Retinal pigment epithelial cell (primary cell): Measurements from ENCODE around the gene NEDD8.

ENCODE experiments used
- DNase-seq: peaks from one replicate; pipeline ENCODE4 v3.0.0-alpha.2; 2010; ENCODE audit warnings: low read depth
- H3K4me3 ChIP-seq: 2 replicates; pipeline ENCODE4 v1.5.1; 2011; ENCODE audit warnings: mild to moderate bottlenecking, low read length, control low read depth, moderate library complexity
- CTCF ChIP-seq: conservative IDR thresholded peaks from 2 replicates; pipeline ENCODE4 v1.5.1; 2011; ENCODE audit warnings: low read depth, low read length, control low read depth, inconsistent platforms

NEDD8 gene

DNA sequence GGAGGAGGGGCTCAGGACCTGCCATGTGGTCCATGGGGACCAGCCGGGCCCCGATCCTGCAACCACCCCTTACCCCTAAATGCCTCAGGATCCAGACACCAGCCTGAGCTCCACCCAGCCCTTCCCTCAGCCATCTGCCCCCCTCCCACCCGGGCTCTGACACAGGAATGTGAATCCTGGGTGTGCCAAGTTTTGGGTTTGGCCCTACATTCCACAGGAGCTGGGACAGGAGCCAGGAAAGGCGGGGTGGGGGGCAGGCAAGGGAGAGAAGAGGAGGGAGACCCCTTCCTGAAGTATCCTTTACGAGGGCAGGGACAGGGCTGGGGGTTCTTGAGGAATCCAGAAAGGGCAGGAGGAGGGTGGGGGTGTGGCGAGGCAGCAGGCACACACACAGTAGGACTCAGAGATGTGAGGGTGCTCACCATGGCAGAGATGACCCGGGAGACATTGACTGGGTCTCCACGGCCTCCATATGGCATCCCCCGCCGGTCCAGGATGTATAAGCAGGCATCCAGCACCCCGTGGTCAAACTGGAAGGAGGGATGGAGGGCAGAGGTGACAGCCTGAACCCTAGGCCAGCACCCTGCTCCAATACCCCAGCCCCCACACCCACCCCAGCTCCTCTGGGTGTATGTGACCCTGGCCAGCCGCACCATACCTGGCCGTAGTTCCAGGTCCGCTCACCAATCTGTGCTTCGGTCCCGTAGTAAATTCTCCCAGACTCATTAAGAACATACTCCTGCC is 27.3 kb upstream of the NEDD8 start:
- no peak for TF ChIP-seq CTCF

DNA sequence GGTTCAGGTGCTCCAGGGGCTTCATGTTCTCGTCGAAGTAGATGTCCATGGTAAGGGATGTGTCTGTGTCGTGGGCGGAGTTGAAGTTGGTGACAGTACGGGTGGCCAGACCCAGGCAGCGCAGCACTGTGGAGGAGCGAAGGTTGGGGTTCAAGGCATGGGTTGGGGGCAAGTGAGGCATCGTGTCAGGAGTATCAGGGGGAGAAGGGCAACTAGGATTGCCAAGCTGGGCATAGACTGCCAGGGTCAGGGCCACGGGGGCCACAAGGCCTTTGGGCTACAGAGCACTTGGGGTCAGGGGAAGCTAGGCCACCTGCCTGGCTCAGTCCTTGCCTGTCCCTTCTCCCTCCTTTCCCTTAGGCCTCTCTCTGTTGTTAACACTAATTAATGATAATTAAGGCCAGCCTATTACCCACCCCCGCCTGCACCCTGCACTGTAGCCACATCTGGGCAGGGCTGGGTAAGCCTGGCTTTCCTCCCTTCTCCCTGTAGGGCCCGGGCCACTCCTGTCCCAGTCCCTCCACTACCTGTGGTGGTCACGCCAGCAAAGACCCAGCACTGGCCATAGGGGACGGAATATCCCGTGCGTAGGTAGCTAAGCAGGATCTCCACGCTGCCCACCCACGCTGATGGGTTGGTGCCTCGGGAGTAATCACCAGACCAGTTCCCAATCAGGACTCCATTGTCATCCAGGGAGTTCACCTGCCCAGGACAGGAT is 26.5 kb upstream of the NEDD8 start:
- H3K4me3 ChIP-seq, result no peak overlapping the region
- TF ChIP-seq CTCF, result no peak
- DNase-seq, result no peak

More for the DNA sequence above, 27.3 kb upstream of the NEDD8 start:
- DNase-seq, result no peak
- H3K4me3 ChIP-seq, result no peak overlapping the region

DNA sequence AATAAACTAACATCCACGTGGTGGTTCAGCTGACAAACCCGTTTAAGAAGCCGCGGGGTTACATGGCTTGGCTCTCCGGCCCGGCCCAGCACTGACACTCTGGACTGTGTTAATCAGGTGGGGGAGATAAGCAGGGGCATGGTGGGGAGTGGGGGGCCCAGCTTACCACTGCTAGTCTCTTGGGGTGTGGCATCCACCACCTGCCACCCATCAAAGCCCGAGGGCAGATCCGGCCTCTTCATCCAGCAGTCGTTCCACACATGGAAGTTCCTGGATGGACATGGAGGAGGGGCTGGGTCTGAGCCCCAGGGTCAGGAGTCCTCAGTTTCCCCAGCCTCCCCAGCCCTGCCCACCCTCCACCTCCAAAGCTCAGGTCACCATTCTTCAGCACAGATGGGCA is 26.0 kb upstream of the NEDD8 start:
- no peak overlapping the region for H3K4me3 ChIP-seq
- no peak for TF ChIP-seq CTCF
- DNase-seq, result no peak

DNA sequence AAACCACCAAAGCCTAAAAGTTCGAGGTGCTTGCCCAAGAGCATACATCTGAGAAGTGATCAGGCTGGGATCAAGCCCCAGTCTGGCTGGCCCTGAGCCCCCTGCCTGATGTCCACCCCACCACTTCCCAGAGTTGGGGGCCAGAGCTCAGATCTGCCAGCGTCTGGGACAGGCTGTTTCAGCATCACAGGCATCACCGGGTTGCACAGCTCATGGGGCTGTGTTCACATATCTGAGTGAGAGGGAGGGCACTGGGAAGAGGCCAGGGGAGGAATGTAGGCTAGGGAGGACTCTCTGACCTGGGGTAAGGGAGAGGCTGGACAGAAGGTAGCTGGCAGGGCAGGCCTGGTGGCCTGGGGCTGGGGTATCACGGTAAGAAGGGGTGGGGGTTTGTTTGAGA is 24.8 kb upstream of the NEDD8 start:
- TF ChIP-seq CTCF, result no peak
- DNase-seq, result no peak
- no peak overlapping the region for H3K4me3 ChIP-seq

DNA sequence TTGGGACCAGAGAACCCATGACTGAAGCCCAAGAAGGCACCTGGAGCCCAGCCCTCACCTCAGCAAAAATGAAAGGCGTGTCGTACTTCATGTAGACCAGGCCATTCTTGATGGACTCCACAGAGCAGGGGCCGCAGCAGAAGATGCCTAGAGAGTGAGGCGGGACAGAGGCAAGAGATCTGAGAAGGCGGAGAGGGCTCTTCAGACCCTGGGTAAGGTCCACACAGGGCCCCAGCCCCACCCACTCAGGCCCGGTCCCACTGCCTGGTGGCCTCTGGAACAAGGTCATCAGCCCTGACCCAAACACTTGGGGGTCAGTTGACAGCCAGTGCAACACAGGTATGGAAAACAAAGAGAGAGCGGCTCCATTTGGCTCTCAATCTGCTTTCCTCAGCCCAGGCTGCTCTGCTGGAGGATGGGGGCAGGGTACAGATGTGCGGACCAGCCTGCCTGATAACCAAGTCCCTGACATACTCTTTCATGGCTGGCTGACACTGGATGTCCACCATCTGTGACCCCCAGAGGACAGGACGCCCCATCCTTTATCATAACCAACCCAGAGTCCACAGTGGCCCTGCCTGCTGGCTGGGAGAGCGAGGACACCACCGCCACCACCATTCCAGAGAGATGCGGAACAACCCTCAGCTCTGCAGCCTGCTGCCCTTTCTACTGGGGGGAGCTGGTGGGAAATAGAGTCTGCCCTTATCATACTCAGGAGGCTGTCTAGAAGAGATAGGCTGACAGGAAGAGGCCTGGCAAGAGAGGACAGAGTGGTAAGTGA is 24.0 kb upstream of the NEDD8 start:
- no peak for DNase-seq
- no peak overlapping the region for H3K4me3 ChIP-seq
- no peak for TF ChIP-seq CTCF

- DNase-seq, result no peak
- TF ChIP-seq CTCF, result no peak
- no peak overlapping the region for H3K4me3 ChIP-seq
Observed at GRCh38 chr14:24255438-24255837, 23.3 kb upstream of the NEDD8 start.
